GM12801 (cell line): ENCODE results near the gene OR9Q1.

Experiments used
- CTCF ChIP-seq: IDR thresholded peaks from one replicate; pipeline ENCODE4 v1.5.1; 2011; ENCODE audit warnings: control low read depth; ENCODE audit not compliant: insufficient read length; ENCODE audit errors: extremely low read depth

OR9Q1 gene

GRCh38 chr11:58060535-58060934, 36.9 kb downstream of the OR9Q1 start:
- no peak for TF ChIP-seq CTCF

GRCh38 chr11:58060939-58061672, 37.4 kb downstream of the OR9Q1 start:
- TF ChIP-seq CTCF, result no peak

GRCh38 chr11:58061813-58062212, 38.1 kb downstream of the OR9Q1 start:
- no peak for TF ChIP-seq CTCF

- TF ChIP-seq CTCF, result no peak
These were observed 44.0 kb downstream of the OR9Q1 start for GRCh38 chr11:58067685-58068084.

GRCh38 chr11:58068655-58069054, 45.0 kb downstream of the OR9Q1 start:
- no peak for TF ChIP-seq CTCF

- TF ChIP-seq CTCF, result no peak
These were observed 46.9 kb downstream of the OR9Q1 start for GRCh38 chr11:58070585-58070984.

- no peak for TF ChIP-seq CTCF
These were observed 52.1 kb downstream of the OR9Q1 start for GRCh38 chr11:58075781-58076180.

GRCh38 chr11:58086528-58086927, 62.8 kb downstream of the OR9Q1 start:
- TF ChIP-seq CTCF, result no peak
